ENCODE data around the gene AGRN.
"Not testable (repeated sequence)": the region's sequence is repeated elsewhere in the genome, so short reads cannot be mapped to it uniquely, and the experiment has no call there.

The AGRN gene

DNA sequence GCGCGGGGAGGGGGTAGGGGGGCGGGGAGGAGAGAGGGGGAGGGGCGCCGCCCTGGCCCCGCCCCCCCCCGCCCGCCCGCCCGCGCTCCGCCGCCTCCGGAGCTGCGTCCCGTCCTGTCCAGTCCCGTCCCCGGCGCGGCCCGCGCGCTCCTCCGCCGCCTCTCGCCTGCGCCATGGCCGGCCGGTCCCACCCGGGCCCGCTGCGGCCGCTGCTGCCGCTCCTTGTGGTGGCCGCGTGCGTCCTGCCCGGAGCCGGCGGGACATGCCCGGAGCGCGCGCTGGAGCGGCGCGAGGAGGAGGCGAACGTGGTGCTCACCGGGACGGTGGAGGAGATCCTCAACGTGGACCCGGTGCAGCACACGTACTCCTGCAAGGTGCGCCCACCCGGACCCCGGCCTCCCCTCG lies at the start of gene AGRN:
TSS of gene AGRN (plus strand) at position 121 of the 405 bp plus-strand sequence. CDS start at position 174, 53 bp downstream.
- DNase-seq: no peak

- DNase-seq: no peak
Observed at GRCh38 chr1:970242-970972, 49.5 kb upstream of the AGRN start.

DNA sequence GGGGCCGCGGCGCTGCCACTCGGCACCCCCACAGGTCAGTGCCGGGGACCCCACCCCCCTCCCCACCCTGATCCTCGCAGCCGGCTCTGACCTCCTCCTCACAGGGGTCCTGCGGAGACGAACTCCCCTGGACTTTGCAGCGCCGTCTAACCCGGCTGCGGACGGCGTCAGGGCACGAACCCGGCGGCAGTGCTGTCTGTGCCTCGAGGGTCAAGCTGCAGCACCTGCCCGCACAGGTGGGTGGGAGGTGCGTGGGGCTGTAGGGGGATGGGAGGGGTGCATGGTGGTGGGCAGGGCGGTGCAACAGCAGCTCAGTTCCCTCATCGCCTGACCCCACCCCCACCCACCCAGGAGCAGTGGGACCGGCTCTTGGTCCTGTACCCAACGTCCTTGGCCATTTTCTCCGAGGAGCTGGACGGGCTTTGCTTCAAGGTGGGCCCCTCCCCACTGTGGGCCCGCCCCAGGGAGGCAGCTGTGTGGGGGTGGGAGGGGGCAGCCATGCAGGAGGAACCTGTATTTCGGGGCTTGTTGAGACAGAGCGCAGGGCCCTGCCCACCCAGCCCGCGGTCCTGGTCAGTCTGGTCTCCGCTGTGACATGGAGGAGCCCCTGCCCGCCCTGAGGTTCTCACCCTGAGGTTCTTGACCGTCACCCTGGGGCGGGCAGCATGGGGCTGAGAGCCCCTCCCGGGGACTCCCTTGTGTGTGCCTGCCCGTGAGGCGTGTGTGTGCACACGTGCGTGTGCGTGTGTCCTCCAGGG lies 48.8 kb upstream of the AGRN start:
- DNase-seq: no peak

DNA sequence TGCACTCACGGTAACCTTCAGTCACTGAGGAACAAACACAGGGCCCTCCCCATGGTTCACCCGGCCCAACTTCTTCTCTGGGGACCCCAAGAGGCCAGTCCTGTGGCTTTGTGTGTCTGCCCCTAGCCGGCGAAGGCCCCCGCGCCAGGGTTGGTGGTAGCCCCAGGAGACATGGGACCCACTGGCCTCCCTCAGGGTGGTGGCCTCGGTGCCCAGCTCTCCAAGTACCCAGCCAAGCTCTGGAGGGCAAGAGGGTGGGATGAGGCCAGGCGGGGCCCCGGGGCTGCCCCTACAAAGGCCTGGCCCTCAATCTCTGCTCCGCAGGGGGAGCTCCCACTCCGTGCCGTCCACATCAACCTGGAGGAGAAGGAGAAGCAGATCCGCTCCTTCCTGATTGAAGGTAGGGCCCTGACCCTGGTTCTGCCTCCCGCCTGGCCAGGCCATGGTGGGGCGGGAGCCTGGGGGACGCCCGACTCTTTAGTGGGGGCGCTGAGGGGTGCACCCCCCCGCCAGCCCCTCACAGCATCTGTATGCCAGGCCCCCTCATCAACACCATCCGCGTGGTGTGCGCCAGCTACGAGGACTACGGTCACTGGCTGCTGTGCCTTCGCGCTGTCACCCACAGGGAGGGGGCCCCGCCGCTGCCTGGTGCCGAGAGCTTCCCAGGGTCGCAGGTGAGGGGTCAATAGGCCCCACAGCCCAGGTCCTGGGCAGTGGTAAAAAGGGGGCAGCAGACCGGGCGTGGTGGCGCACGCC lies 48.0 kb upstream of the AGRN start:
- DNase-seq: no peak

GRCh38 chr1:972726-973458 lies 47.0 kb upstream of the AGRN start:
- DNase-seq: no peak

- DNase-seq: no peak
Observed at GRCh38 chr1:973459-974292, 46.2 kb upstream of the AGRN start.

DNA sequence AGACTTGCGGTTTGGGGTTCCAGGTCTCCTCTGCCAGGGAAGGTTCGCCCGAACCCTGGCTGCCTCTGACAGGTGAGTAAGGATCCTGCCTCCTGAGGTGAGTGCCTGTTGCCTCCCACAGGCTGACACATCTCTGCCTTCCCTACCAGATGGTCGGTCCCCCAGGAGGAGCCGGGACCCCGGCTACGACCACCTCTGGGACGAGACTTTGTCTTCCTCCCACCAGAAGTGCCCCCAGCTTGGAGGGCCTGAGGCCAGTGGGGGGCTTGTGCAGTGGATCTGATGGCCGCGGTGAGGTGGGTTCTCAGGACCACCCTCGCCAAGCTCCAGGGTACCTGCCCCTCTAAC lies 45.7 kb upstream of the AGRN start:
- no peak for DNase-seq

DNA sequence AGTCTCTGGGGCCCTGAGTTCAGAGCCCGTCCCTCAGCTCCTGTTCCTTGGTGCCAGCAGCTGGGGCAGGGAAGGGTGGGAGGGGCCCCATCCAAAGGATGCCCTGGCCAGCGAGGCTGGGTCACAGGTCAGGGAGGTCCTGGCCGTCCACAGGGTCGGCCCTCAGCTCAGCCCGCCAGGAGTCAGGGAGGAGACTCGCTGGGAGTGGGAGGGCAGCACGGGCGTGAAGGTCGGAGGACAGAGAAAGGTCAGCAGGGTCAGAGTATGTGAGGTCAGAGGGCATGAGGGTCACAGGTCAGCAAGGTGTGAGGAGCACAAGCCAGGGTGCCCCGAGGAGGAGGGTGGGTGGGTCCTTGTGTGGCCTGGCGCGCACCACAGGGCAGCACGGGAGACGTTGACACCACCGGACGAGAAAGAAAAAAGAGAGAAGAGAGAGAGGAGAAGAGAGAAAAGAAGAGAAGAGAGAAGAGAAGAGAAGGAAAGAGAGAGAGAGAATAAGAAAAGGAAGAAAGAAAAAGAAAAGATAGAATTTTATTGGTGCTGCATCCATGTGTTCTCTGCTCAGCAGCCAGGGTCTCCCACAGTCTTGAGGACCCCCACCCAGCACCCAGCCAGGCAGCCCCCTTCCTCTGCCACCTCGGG lies 45.1 kb upstream of the AGRN start:
- DNase-seq: no peak

GRCh38 chr1:975365-975764 lies 44.6 kb upstream of the AGRN start:
- no peak for DNase-seq

- peak; percentile 87 for DNase-seq
Observed at GRCh38 chr1:975896-976683, 43.8 kb upstream of the AGRN start.

DNA sequence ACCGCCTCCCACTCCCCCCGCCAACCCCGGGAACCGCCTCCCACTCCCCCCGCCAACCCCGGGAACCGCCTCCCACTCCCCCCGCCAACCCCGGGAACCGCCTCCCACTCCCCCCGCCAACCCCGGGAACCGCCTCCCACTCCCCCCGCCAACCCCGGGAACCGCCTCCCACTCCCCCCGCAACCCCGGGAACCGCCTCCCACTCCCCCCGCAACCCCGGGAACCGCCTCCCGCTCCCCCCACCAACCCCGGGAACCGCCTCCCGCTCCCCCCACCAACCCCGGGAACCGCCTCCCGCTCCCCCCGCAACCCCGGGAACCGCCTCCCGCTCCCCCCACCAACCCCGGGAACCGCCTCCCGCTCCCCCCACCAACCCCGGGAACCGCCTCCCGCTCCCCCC lies 43.1 kb upstream of the AGRN start:
- not testable (repeated sequence) for DNase-seq

GRCh38 chr1:978069-978834 lies 41.7 kb upstream of the AGRN start:
- no peak for DNase-seq

DNA sequence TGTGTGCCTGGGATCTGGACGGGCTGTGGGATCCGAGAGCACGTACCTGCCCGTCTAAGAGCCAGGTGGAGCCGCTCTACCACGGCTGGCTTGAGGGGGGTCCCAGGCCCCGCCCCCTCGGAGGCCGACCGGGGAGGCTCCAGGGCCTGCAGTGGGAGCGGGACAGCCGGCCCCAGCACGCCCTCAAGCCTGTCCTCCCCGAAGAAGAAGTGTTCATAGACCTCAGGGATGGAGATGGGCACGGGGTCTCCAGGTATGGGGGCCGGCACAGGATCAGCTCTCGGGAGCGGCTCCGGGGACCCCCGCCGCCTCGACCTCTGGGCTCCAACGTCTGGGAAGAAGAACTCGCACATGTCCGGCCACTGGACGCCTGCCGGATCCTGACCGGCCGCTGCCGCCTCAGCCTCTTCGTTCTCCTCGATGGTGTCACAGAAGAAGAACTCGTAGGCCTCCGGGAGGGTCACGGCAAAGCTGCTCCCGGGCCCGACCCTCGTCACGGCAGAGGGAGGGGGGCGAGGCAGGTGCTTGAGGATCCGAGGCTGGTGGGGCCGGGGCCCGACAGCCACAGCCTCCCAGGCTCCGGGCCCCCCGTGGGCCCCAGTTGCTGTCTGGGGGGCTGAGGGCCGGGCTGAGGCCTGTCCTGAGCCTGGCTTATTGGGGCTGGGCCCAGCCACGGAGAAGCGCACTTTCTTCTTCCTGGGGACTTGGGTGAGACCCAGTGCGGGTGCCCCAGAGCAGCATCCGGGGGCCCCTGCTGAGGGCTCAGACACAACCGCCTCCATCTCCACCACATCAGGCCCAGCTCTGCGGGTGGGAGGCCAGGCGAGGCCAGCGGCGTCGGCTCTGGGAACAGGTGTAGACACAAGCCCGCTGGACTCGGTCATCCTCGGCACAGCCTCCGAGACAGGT lies 40.8 kb upstream of the AGRN start:
- DNase-seq: no peak

DNA sequence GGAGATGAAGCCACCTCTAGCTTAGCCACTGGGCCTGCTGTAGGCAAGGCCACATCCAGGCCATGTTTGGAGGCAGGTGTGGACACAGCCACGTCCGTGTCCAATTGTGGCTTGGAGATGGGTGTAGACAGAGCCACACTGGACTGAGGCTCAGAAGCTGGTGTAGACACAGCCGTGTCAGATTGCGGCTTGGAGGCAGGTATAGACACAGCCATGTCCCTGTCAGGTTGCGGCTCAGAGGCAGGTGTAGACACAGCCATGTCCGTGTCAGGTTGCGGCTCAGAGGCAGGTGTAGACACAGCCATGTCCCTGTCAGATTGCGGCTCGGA lies 40.2 kb upstream of the AGRN start:
- DNase-seq: no peak

GRCh38 chr1:980137-980571 lies 39.8 kb upstream of the AGRN start:
- no peak for DNase-seq

- DNase-seq: no peak
Observed at GRCh38 chr1:980602-981395, 39.1 kb upstream of the AGRN start.

DNA sequence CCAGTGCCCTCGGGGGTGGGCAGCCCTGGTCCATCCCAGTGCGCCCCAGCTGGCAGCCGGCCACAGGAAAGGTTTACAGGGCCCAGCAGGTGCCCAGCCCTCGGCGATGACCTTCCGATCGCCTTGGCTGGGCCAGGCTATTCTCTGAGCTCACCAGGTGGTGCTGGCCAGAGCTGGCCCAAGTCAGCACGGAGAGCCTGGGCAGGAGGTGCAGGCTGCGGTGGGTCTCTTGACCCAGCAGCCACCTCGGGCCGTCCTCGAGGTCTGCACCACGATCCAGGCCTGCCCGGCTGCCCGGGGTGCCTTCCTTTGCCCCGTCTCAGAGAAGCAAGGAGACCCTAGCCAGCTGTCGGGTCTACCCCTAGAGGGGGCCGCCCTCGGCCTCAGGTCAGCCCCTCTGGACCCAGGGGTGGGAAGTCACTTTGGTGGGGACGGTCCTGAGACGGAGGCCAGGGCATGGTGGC lies 38.4 kb upstream of the AGRN start:
- DNase-seq: no peak

DNA sequence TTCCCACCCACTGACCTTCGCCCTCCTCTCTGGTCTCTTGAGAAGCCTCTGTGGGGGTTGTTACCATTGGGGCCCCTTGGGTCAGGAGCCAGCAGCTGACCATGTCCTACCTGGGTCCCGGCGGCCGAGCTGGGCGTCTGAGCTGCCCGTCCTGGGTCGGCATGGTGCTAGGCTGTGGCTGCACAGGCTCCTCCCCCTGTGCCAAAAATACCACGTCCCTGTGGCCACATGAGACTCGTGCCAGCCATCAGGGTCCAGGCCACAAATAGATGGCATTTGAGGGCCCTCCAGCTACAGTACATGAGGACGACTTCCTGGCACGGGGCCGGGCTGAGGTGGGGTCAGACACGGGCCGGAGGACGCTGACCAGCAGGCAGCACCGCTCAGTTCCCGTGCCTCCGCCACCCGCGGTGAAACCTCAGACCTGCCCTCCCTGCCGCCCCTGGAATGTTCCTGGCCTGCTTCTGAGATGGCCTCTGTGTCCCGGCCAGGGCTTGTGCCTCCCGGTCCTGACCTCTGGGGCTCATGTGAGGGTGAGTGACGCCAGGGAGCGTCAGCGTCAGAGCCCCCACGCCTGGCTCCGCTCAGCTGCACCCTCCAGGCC lies 37.9 kb upstream of the AGRN start, which contains the start of gene PERM1:
TSS of gene PERM1 (minus strand) at position 139 of the 604 bp plus-strand sequence. CDS start 1,064 bp downstream, outside the sequence.
- no peak for DNase-seq

All from RPMI8226 (cell line).